ENCODE data around the gene THSD7B.

DNA sequence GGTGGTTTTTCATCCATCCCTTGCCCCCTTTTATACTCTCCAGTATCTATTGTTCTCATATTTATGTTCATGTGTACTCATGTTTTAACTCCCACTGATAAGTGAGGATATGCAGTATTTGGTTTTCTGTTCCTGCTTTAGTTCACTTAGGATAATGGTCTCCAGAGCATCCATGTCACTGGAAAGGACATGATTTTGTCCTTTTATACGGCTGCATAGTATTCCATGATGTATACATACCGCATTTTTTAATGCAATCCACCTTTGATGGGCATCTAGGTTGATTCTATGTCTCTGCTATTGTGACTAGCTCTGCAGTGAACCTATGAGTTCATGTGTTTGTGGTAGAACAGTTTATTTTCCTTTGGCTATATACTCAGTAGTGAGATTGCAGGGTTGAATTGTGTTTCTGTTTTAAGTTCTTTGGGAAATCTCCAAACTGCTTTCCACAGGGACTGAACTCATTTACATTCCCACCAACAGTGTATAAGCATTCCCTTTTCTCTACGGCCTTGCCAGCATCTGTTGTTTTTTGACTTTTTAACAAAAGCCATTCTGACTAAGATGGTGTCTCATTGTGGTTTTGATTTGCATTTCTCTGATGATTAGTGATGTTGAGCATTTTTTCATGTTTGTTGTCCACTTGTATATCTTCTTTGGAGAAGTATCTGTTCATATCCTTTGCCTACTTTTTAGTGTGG lies 420.2 kb downstream of the THSD7B start:
- no peak for TF ChIP-seq ZFX (IDR thresholded peaks at IDR 0.05; ENCODE audit: borderline replicate concordance)
- TF ChIP-seq, protein P1, sequence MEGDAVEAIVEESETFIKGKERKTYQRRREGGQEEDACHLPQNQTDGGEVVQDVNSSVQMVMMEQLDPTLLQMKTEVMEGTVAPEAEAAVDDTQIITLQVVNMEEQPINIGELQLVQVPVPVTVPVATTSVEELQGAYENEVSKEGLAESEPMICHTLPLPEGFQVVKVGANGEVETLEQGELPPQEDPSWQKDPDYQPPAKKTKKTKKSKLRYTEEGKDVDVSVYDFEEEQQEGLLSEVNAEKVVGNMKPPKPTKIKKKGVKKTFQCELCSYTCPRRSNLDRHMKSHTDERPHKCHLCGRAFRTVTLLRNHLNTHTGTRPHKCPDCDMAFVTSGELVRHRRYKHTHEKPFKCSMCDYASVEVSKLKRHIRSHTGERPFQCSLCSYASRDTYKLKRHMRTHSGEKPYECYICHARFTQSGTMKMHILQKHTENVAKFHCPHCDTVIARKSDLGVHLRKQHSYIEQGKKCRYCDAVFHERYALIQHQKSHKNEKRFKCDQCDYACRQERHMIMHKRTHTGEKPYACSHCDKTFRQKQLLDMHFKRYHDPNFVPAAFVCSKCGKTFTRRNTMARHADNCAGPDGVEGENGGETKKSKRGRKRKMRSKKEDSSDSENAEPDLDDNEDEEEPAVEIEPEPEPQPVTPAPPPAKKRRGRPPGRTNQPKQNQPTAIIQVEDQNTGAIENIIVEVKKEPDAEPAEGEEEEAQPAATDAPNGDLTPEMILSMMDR (IDR thresholded peaks at IDR 0.05), result no peak
